Testis (tissue), 2 donors: ENCODE measurements around the gene INTS11.

Experiments
- POLR2A ChIP-seq: fragments of 450-650 bp; IDR thresholded peaks from one replicate; pipeline ENCODE4 v1.6.1; 2017; ENCODE audit warnings: antibody characterized with exemption, mild to moderate bottlenecking, moderate library complexity
- TF ChIP-seq, protein P1 (sequence below), 3 experiments: fragments of 450-650 bp in 2 of 3; fragments of 200-600 bp in 1 of 3; sonication (generic) in 1 of 3; IDR thresholded peaks; one replicate each; pipeline ENCODE4 v1.5.1; 2016 to 2019; ENCODE audit warnings: antibody characterized with exemption in 3 of 3, mild to moderate bottlenecking in 2 of 3, moderate library complexity in 1 of 3

DNA sequence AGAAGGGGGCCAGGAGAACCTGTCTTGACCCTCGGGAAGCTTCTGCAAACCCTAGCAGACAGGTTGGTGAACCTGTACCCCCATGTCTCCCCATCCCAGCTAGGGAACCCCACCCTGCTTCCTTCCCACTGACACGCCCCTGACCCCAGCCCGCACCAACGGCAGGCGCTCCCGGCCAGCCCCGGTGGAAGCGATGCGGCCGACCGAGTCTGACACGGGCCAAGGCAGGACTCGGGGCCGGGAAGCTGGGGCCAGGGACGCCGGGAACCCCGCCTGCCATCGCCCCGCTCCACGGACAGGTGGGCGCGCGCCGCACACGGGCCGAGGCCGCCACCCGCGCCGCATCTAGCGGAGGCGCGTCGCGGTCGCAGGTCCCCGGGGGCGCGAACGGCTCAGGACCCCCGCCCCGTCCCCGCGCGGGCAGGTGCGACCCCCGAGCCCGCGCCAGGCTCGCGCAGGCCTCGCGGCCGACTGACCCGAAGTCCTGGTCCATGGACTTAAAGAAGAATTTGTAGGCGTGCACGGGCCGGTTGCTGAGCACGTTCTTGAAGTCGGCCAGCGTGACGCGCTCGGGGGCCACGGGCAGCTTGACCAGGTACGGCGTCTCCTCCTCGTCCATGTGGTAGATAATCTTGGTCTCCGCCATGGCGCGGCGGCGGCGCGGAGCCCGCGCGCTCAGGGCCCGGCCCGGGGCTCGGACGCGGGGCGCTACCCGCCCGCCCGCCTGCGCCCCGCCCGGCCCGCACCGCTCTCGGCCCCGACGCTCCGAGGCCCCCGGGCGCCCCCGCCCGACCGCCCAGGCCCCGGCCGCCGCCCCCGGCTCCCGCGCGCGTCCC lies 24.2 kb upstream of the INTS11 start:
- TF ChIP-seq, protein P1, sequence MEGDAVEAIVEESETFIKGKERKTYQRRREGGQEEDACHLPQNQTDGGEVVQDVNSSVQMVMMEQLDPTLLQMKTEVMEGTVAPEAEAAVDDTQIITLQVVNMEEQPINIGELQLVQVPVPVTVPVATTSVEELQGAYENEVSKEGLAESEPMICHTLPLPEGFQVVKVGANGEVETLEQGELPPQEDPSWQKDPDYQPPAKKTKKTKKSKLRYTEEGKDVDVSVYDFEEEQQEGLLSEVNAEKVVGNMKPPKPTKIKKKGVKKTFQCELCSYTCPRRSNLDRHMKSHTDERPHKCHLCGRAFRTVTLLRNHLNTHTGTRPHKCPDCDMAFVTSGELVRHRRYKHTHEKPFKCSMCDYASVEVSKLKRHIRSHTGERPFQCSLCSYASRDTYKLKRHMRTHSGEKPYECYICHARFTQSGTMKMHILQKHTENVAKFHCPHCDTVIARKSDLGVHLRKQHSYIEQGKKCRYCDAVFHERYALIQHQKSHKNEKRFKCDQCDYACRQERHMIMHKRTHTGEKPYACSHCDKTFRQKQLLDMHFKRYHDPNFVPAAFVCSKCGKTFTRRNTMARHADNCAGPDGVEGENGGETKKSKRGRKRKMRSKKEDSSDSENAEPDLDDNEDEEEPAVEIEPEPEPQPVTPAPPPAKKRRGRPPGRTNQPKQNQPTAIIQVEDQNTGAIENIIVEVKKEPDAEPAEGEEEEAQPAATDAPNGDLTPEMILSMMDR (IDR thresholded peaks at IDR 0.05): no peak
- TF ChIP-seq POLR2A: no peak
